H54 (cell line): ENCODE measurements around the gene SH2D5.

Source experiments
- DNase-seq: peaks from one replicate; pipeline ENCODE4 v3.0.0; 2011; ENCODE audit warnings: low spot score, mixed read lengths; ENCODE audit not compliant: insufficient read length
- FAIRE-seq: peaks from 3 replicates; lab custom pipeline; 2011; peaks lifted over from hg19 to GRCh38; lab: Jason Lieb, UNC
- POLR2A ChIP-seq: IDR thresholded peaks from 2 replicates; pipeline ENCODE4 v1.6.1; 2011; ENCODE audit warnings: low read depth, mild to moderate bottlenecking, low read length

SH2D5 gene

DNA sequence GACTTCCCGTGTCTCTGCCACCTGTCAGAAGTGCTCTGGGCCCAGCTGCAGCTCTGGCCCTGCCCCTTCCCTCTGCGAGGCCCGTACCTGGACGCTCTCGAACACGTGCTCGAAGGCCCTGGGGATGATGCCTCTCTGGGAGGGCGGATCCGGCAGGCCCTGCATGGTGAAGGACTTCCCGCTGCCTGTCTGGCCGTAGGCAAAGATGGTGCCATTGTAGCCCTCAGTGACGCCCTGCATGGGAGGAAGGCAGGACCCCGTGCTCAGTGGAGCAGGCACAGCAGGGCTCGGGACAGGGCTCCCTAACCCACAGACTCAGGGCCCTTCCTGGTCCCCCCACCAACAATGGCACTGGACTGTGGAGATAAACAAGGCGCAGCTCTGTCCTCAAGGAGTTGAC, 17.1 kb downstream of the SH2D5 start:
- no peak for TF ChIP-seq POLR2A
- DNase-seq: no peak
- FAIRE-seq: no peak

DNA sequence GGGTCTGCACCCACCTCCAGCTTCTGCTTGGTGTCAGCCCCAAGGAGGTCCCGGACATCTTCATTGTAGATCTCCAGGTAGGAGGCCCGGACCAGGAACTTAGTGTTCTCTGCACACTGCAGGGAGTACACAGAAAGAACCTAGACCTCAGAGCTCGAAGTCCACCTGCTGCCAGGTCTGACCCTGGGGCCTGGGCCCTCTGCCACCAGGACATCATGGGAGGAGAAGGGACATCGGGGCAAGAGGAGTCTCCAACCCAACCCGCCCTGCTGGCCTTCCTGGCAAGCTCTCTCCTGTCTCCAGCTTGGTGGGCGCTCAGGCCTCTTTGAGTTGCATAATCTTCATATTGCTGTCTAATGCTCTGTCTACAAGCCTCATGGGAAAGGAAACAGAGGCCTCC, 19.1 kb downstream of the SH2D5 start:
- DNase-seq (no peak), FAIRE-seq (no peak)
- no peak for TF ChIP-seq POLR2A

DNA sequence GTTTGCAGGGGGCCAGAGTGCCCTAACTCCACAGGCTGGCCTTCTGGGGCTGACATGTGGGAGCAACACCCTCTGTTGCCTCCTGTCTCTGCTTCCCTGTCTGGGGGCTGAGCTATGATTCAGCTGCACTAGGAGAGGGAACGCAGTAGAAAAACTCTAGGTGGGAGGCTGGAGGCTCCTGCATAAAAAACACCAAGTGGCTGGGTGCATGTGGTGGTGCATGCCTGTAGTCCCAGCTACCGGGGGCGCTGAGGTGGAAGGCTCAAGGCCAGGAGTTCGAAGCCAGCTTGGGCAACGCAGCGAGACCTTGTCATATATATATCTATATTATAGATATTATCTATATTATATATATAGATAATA, 20.3 kb downstream of the SH2D5 start:
- no peak for FAIRE-seq
- no peak for DNase-seq
- no peak for TF ChIP-seq POLR2A

DNA sequence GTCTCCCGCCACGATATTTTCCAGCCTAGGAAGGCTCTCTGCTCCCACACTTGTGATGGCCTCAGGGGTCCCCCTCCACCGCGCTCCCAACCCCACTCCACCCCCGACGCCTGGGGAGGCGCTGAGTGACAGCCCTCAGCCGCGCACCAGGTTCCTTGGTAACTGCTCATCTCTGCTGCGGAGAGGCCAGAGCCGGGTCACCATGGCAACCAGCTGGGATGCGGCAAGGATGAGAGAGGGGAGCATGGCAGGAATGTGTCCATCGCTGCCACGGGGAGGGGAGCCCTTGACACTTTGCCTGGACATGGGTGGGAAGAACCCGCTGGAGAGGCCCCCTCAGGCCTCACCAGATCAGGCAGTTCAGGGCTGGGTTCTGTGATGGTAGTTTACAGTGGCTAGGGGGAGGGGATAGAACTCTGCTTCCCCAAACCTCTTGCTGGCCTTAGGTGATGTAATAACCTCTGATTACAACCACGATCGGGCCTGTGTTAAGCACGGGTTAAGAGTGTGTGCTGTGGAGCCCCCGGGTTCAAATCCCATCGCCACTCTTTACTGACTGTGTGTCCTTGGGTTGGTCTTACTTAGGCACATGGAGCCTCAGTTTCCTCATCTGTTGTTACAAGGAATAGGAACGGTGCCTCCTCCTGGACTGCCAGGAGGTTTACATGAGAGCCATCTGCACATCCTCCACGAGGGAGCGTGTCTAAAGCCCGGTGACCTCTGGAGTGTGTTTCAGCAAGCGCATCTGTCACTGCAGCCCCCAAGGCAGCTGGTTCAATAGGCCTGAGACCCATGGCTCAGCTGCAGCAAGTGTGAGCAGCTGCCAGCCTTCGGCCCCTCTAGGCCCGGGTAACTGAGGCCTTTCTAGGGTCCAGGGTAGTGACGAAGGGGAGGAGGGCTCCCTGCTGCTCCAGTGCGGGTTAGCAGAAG, 21.0 kb downstream of the SH2D5 start:
- no peak for TF ChIP-seq POLR2A
- FAIRE-seq (no peak), DNase-seq (no peak)

- FAIRE-seq (no peak), DNase-seq (no peak)
- no peak for TF ChIP-seq POLR2A
Measured at GRCh38 chr1:20710469-20711284, 21.8 kb downstream of the SH2D5 start.

DNA sequence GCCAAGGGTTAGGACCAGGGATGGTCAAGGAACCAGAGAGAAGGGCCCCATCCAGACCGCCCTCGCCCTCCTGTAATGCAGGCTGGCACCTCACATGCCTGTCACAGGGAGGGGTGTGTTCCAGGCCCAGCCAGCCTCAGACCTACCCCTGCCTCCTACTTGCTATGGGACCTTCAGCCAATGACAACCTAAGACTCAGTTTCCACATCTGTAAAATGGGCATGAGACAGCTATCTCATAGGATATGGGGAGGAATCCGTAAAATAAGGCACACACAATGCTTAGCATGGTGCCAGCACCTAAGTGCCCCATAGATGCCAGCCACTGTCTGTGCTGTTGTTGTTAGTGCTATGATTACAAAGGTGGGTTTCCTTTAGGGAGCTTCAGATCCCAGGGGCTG, 22.6 kb downstream of the SH2D5 start:
- no peak for FAIRE-seq
- DNase-seq: no peak
- TF ChIP-seq POLR2A: no peak

DNA sequence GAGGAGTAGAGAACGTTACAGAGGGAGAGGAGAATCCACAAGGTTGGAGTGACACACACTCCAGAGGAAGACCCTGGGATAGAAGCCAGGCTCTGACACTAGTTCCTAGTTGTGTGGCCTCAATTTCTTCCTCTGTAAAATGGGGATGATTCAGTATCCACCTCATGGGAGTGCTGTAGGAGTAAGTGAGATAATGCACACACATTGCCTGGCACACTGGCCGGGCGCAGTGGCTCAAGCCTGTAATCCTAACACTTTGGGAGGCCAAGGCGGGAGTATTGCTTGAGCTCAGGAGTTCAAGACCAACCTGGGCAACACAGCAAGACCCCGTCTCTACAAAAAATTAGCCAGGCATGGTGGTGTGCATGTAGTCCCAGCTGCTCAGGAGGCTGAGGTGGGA, 23.6 kb downstream of the SH2D5 start:
- no peak for TF ChIP-seq POLR2A
- DNase-seq: no peak
- FAIRE-seq: no peak

- TF ChIP-seq POLR2A: no peak
- no peak for FAIRE-seq
- no peak for DNase-seq
Measured at GRCh38 chr1:20708057-20708456, 24.4 kb downstream of the SH2D5 start.

GRCh38 chr1:20706841-20707240, 25.7 kb downstream of the SH2D5 start:
- FAIRE-seq: no peak
- no peak for TF ChIP-seq POLR2A
- DNase-seq: no peak

- DNase-seq: no peak
- FAIRE-seq: no peak
- TF ChIP-seq POLR2A: no peak
Measured at GRCh38 chr1:20705203-20705755, 27.2 kb downstream of the SH2D5 start.

DNA sequence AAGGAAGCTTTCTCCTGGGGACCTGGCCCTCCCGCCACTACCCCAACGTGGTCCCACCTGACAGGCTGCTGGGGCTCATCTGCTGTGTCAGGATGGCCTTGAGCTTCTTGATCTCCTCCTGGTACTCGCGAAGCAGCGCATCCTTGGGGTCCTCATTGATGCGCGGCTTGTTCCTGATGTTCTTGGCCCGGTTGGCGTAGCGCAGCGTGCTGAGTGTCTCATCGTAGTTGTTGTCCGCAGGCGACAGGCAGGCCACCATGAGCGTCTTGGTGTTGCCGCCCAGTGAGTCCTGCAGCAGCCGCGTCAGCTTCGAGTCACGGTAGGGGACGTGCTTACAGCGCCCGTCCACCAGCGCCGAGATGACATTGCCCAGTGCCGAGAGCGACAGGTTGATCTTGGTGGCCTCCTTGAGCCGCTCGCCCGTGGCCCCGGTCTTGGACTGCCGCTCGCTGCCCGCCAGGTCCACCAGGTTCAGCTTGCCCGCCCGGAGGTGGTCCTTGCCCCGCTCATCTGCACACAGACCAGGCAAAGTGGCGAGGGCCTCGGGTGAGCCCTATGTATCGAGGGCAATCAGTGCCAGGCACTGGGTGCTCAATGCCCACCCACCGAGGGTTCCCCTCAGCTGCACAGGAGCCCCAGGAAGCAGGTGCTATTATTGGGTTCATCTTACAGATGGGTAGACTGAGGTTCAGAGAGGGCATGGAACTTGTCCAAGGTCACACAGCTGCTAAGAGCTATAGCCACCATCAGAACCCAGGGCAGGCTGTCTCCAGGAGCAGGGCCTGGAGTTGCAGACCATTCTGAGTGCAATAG, 27.9 kb downstream of the SH2D5 start:
- DNase-seq: no peak
- FAIRE-seq: no peak

DNA sequence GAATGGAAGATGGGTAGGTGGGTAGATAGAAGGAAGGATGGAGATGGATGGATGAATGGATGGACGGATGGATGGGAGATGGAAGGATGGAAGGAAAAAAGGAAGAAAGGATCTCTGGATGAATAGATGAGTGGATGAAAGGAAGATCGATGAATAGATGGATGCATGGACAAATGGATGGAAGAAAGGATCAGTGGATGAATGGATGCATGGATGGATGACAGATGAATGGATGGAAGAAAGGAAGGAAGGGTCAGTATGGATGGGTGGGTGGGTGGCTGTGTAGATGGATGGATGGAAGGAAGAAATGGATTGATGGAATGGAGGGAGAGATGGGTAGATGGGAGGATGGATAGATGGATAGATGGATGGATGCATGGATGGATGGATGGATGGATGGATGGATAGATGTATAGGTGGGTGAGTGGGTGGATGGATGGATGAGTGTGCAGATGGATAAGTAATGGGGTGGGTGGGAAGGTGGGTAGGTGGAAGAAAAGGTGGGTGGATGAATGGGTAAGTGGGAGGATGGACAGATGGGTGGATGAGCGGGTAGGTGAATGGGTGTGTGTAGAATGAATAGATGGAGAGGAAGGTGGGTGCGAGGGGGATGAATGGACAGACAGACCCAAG, 29.3 kb downstream of the SH2D5 start:
- TF ChIP-seq POLR2A: no peak
- no peak for DNase-seq
- FAIRE-seq: no peak

More for the DNA sequence above, 27.9 kb downstream of the SH2D5 start:
- TF ChIP-seq POLR2A: no peak

DNA sequence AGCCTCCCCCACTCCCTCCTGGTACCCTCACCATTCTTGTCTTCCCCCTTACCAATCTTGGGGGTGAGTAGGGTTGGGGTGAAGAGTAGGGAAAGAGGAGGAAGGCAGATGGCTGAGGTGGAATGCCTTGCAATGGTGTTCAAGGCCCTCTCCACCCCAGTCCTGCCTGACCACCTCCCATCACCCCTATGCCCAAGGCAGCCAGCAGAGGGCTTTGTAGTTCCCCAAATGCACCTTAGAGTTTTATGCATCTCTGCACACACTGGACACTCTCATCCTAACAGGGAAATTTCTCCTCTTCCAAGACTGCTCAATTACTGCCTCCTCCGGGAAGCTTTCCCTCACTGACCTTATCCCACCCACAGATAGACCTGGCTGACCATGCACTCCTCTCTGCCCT, 30.1 kb downstream of the SH2D5 start:
- DNase-seq (no peak), FAIRE-seq (no peak)
- no peak for TF ChIP-seq POLR2A
